K562 (cell line): ENCODE data around the gene SLAMF6. TPM values are rescaled to one million over a fixed set of nuclear protein-coding genes. Genes with fewer than 3 reads are reported as not detected.
"Not testable (repeated sequence)": the region's sequence is repeated elsewhere in the genome, so short reads cannot be mapped to it uniquely, and the experiment has no call there.

Experiments used
- ATAC-seq: fragments of 200-7000 bp; cut with Tn5 transposase; 3 replicates; pipeline ENCODE4 v1.9.1; 2020; ENCODE audit warnings: moderate library complexity
- BruUV-seq: library from RNA; stranded (reverse); fragments of 400-500 nt; replicated peaks from 2 replicates; lab custom pipeline; 2021; lab: Mats Ljungman, UMichigan
- CTCF ChIA-PET: fragments of 300-600 bp; formaldehyde crosslinking; extraction: SDS; loops from one replicate; lab custom pipeline; 2021; ENCODE audit warnings: low intra/inter-chr PET ratio; lab: Yijun Ruan, JAX
- POLR2A ChIA-PET: fragments of 300-600, 350-650 bp; sonication (Branson Sonifier 250); formaldehyde crosslinking; extraction: SDS; loops from one replicate; lab custom pipeline; 2021; ENCODE audit warnings: antibody characterized with exemption, inconsistent platforms; lab: Yijun Ruan, JAX
- DNase-seq, 4 experiments: peaks; one replicate each; pipeline versions ENCODE4 v3.0.0 to v3.0.0-alpha.2; 2011 to 2018; ENCODE audit warnings: low spot score in 3 of 4, mixed read lengths in 3 of 4; ENCODE audit errors: extremely low read depth in 1 of 4
- FAIRE-seq: peaks from 2 replicates; lab custom pipeline; 2011; peaks lifted over from hg19 to GRCh38; lab: Jason Lieb, UNC
- H2AFZ ChIP-seq: 2 replicates; pipeline ENCODE4 v1.6.0; 2011; ENCODE audit warnings: low read depth, low read length, control low read depth, inconsistent platforms
- H3K27ac ChIP-seq: fragments of 200-600 bp; 3 replicates; pipeline ENCODE4 v1.8.0; 2011; ENCODE audit warnings: low read depth, mild to moderate bottlenecking, control low read depth, inconsistent platforms, low read length, moderate library complexity, mixed read lengths; ENCODE audit errors: extremely low read depth
- H3K27me3 ChIP-seq, 2 experiments: fragments of 300-600 bp in 1 of 2; 2 replicates in 1 of 2; 3 replicates in 1 of 2; pipeline versions ENCODE4 v1.6.0 to v1.8.0; 2011; ENCODE audit warnings: inconsistent platforms in 2 of 2, low read length in 2 of 2, mild to moderate bottlenecking in 1 of 2, mixed read lengths in 1 of 2, moderate library complexity in 1 of 2; ENCODE audit not compliant: control insufficient read depth in 2 of 2, insufficient read depth in 2 of 2
- H3K36me3 ChIP-seq: fragments of 300-600 bp; 3 replicates; pipeline ENCODE4 v1.8.0; 2011; ENCODE audit warnings: mild to moderate bottlenecking, low read length, inconsistent platforms; ENCODE audit not compliant: control insufficient read depth, insufficient read depth
- H3K4me1 ChIP-seq, 2 experiments: fragments of 200-600 bp in 1 of 2; replicated peaks in 1 of 2; 2 replicates in 1 of 2; 3 replicates in 1 of 2; pipeline versions ENCODE4 v1.5.1 to v1.8.0; 2011; ENCODE audit warnings: inconsistent platforms in 2 of 2, low read length in 2 of 2, mild to moderate bottlenecking in 1 of 2, mixed read lengths in 1 of 2, moderate library complexity in 1 of 2; ENCODE audit not compliant: control insufficient read depth in 2 of 2, insufficient read depth in 2 of 2
- H3K4me2 ChIP-seq: 2 replicates; pipeline ENCODE4 v1.6.1; 2011; ENCODE audit warnings: low read length, control low read depth, inconsistent platforms, mixed read lengths; ENCODE audit not compliant: insufficient read depth
- H3K4me3 ChIP-seq: fragments of 200-600 bp; sonication (generic), shearing (Covaris generic); 2 replicates; pipeline ENCODE4 v1.5.1; 2016; ENCODE audit warnings: control low read depth, inconsistent platforms
- H3K79me2 ChIP-seq: fragments of 200-600 bp; 3 replicates; pipeline ENCODE4 v1.8.0; 2011; ENCODE audit warnings: low read length, inconsistent platforms; ENCODE audit not compliant: control insufficient read depth, insufficient read depth
- H3K9ac ChIP-seq, 2 experiments: 2 replicates each; pipeline versions ENCODE4 v1.6.0 to v1.6.1; 2011; ENCODE audit warnings: low read depth in 2 of 2, low read length in 2 of 2, control low read depth in 1 of 2, inconsistent platforms in 1 of 2, mild to moderate bottlenecking in 1 of 2, mixed read lengths in 1 of 2; ENCODE audit not compliant: insufficient read depth in 1 of 2
- H3K9me1 ChIP-seq: one replicate; pipeline ENCODE4 v1.6.0; 2011; ENCODE audit warnings: inconsistent platforms, mild to moderate bottlenecking, low read length, moderate library complexity; ENCODE audit not compliant: control insufficient read depth, insufficient read depth
- H3K9me3 ChIP-seq: replicated peaks from 2 replicates; pipeline ENCODE4 v1.5.1; 2011; ENCODE audit warnings: low read depth, low read length, inconsistent platforms; ENCODE audit not compliant: control insufficient read depth, insufficient read depth
- H4K20me1 ChIP-seq: replicated peaks from 2 replicates; pipeline ENCODE4 v1.6.1; 2011; ENCODE audit warnings: low read length, inconsistent platforms, mixed read lengths; ENCODE audit not compliant: control insufficient read depth, insufficient read depth
- AFF1 ChIP-seq, 2 experiments: fragments of 450-650 bp; IDR thresholded peaks; 2 replicates each; pipeline ENCODE4 v1.6.1; 2018; ENCODE audit warnings: mild to moderate bottlenecking in 2 of 2, low read depth in 1 of 2; ENCODE audit not compliant: partially characterized antibody in 2 of 2
- CBX3 ChIP-seq, 2 experiments: IDR thresholded peaks; 1 replicate in 1 of 2; 2 replicates in 1 of 2; pipeline ENCODE4 v1.6.1; 2012; ENCODE audit warnings: inconsistent platforms in 2 of 2, low read length in 2 of 2, borderline replicate concordance in 1 of 2, control low read depth in 1 of 2
- CBX5 ChIP-seq: IDR thresholded peaks from 2 replicates; pipeline ENCODE4 v1.6.1; 2014; ENCODE audit warnings: low read depth, borderline replicate concordance
- CC2D1A ChIP-seq: fragments of 450-650 bp; IDR thresholded peaks from 2 replicates; pipeline ENCODE4 v1.6.1; 2017; ENCODE audit warnings: mild to moderate bottlenecking
- CHAMP1 ChIP-seq: fragments of 450-650 bp; IDR thresholded peaks from 2 replicates; pipeline ENCODE4 v1.6.1; 2016; ENCODE audit warnings: mild to moderate bottlenecking
- TRIM24 ChIP-seq, 2 experiments: fragments of 450-650 bp; IDR thresholded peaks; 2 replicates each; pipeline ENCODE4 v1.6.1; 2016
- ZNF431 ChIP-seq: sonication (generic); formaldehyde crosslinking; IDR thresholded peaks from 2 replicates; pipeline ENCODE4 v1.8.0; 2022; ENCODE audit warnings: mild to moderate bottlenecking, missing genetic modification reagents
- WGBS: fragments of 100-300 bp; shearing (Covaris generic); methylation state at CpG from one replicate; pipeline ENCODE4 v1.1.6; 2016; ENCODE audit warnings: low coverage, mixed read lengths; ENCODE audit not compliant: insufficient coverage; ENCODE audit errors: missing lambda C conversion rate; 5-methylcytosine and 5-hydroxymethylcytosine counted together
- in situ Hi-C: fragments of 300-500 bp; cut with MboI; formaldehyde crosslinking; loops from 4 replicates; pipeline ENCODE4 v1.15.0; 2018; ENCODE audit warnings: inconsistent platforms, mixed read lengths
- intact Hi-C: fragments of 100-400 bp; cut with micrococcal nuclease; formaldehyde crosslinking; loops from 2 replicates; pipeline ENCODE4 v1.14.2; 2022
- polyA plus RNA-seq, 8 experiments: library from polyadenylated mRNA; depleted of rRNA in 4 of 8; stranded (reverse) in 5 of 8; unstranded in 3 of 8; fragments of >200 nt; fragmentation: Nextera tagmentation in 2 of 8; fragmentation: Illumina TruSeq in 1 of 8; extraction: Ambion mirVana in 2 of 8; extraction: Trizol in 1 of 8; gene quantifications; 2 replicates each; pipeline versions ENCODE4 v1.2.1 to v1.2.3, GENCODE V29; 2011 to 2014; ENCODE audit warnings: inconsistent platforms in 1 of 8, missing spikeins in 1 of 8
- total RNA-seq, 7 experiments: library from RNA; depleted of rRNA in 6 of 7; stranded (reverse); fragments of >200 nt in 6 of 7; fragmentation: Illumina TruSeq in 2 of 7; extraction: Trizol in 2 of 7; gene quantifications; 2 replicates each; pipeline versions ENCODE4 v1.2.1 to v1.2.3, GENCODE V29; 2011 to 2021; ENCODE audit warnings: low replicate concordance in 1 of 7

Gene SLAMF6
- total and polyA plus RNA-seq, 9 of the 15 experiments (the other 6 are each of a cell fraction or from before 2014, with no cell fraction given) = 0.56 to 4.8 (median 1.1) TPM

- DNase-seq, H3K4me3 ChIP-seq, ATAC-seq, H3K4me1 ChIP-seq, H3K9ac ChIP-seq, POLR2A ChIA-PET, CTCF ChIA-PET, in situ Hi-C loops, FAIRE-seq, BruUV-seq, H3K9me1 ChIP-seq, H3K4me2 ChIP-seq, H3K27ac ChIP-seq, H2AFZ ChIP-seq, H4K20me1 ChIP-seq, H3K36me3 ChIP-seq, H3K9me3 ChIP-seq, H3K27me3 ChIP-seq, H3K79me2 ChIP-seq: not testable (repeated sequence)
- intact Hi-C loops = loop anchor here (5.0 kb wide), 1 partner anchor 44 kb away; no protein-coding TSS in a partner anchor
- TF ChIP-seq ZNF431 (CRISPR knock-in tag) (peak; percentile 89), CHAMP1 (0 out of 2 replicates have a peak, but pooled peaks have one; percentile 64), TRIM24 (IDR thresholded peaks at IDR 0.05) (peak in 1 of 2 experiments; percentile 43; a peak in 1 of 4 replicates), AFF1 (IDR thresholded peaks at IDR 0.05; ENCODE audit: low read depth in 1 of 2, partially characterized antibody in 2 of 2) (peak; percentile 66 to 99), CBX3 (IDR thresholded peaks at IDR 0.05; ENCODE audit: borderline replicate concordance in 1 of 2, low read length in 2 of 2) (peak in 1 of 2 experiments; percentile 26; a peak in 1 of 3 replicates), CC2D1A (0 out of 2 replicates have a peak, but pooled peaks have one; percentile 45), CBX5 (0 out of 2 replicates have a peak, but pooled peaks have one; percentile 9)
- WGBS = 63% methylated on average over 3 of the region's 3 CpGs
These were observed 24.6 kb downstream of the SLAMF6 start for GRCh38 chr1:160498301-160499065.
